GM19240 (cell line): Measurements from ENCODE around the gene TRABD2A.
A peak's percentile ranks its signal among the peaks of the same experiment; 100 is the strongest.
"Not testable (repeated sequence)": the region's sequence is repeated elsewhere in the genome, so short reads cannot be mapped to it uniquely, and the experiment has no call there.

Source experiments
- DNase-seq: peaks from one replicate; pipeline ENCODE4 v3.0.0; 2011; ENCODE audit warnings: low spot score; ENCODE audit not compliant: insufficient read length

The TRABD2A gene

DNA sequence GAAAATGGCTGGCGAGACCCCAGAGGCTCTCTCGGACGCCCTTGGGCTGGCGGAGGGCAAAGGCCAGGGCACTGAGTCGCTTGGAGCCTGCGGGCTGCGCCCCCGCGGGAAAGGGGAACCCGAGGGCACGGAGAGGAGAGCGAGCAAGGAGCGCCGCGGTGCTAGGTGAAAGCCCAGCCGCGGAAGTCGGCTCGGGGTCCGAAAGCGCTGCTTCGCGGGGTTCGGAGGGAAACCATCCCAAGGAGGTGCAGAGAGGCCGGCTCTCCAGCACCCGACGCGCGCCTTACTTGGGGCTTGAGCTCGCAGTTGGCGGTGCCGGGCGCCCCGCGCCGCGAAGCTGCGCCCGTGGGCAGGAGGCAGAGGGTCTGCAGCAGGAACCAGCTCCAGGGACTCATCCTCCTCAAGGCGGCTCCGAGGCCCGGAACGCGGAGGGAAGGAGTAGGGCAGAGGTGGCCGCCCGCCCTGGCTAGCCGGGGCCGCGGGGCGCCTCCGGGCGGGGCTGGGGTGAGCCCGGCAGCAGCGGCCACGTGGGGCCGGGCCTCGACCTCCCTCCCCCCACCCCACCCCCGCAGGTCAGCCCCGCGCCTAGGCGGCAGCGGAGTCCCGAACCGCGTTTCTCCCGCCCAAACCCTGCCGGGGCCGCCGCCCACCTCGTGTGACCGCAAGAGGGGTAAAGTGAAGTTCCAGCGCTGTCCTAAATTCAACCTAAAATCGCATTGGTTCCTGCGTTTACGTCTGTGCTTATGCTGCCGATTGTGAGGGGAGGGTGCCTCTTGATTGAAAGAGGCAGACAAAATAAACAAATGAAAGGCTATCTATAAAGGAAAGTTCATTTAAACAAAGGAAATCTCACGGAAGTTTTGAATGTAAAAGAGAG lies at the start of gene TRABD2A:
TRABD2A (minus strand) TSS at position 440 of the 877 bp plus-strand sequence; CDS start at position 395, 45 bp downstream.
- DNase-seq, result no peak

- no peak for DNase-seq
Measured at GRCh38 chr2:84927275-84927627, 46.4 kb upstream of the TRABD2A start.

DNA sequence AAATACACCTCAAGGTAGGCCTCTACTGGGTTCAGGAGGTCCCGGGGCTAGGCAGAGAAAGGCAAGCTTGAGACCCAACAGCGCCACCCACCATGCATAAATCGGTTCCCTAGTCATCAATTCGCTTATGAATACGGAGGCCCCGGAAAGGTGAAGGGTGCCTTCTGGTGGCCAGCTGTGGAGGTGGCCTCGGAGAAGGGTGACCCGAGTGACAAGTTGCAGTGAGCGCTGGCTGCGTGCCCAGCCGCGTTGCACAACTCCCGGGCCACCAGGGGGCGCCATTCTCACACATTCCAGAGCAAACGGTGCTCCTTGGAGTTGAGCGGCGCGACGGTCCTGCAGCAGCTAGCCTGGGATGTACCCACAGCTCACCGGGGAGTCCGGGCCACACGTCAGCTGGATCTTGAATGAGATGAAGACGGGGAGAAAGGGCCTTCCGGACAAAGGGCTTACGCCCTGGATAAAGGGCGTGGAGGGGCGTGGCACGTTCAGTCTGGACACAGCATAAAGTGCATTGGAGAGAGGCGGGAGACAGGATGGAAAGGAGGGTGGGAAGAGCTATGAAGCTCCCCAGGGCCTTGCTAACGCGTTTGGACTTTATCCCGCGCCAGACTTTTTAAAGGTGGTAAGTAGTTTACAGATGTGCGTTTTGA lies 45.0 kb upstream of the TRABD2A start:
- DNase-seq, result no peak

DNA sequence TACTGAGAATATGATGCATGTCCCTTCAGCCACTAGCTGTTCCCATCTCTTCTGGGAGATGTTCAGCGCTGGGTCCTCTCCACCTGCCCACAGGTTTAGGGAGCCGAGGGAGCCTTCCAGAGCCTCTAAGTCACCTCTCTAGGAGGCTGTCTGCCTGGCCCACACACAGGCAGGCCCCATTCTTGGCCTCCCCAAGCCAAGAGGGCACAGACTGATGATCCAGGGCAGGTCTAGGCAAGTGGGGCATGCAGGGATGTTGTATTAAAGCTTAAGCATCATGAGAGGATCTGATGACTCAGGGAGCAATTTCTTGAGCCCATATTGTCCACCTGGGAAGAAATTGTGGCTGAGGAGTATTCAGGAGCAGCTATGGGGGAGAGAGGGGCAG lies 44.4 kb upstream of the TRABD2A start:
- no peak for DNase-seq

DNA sequence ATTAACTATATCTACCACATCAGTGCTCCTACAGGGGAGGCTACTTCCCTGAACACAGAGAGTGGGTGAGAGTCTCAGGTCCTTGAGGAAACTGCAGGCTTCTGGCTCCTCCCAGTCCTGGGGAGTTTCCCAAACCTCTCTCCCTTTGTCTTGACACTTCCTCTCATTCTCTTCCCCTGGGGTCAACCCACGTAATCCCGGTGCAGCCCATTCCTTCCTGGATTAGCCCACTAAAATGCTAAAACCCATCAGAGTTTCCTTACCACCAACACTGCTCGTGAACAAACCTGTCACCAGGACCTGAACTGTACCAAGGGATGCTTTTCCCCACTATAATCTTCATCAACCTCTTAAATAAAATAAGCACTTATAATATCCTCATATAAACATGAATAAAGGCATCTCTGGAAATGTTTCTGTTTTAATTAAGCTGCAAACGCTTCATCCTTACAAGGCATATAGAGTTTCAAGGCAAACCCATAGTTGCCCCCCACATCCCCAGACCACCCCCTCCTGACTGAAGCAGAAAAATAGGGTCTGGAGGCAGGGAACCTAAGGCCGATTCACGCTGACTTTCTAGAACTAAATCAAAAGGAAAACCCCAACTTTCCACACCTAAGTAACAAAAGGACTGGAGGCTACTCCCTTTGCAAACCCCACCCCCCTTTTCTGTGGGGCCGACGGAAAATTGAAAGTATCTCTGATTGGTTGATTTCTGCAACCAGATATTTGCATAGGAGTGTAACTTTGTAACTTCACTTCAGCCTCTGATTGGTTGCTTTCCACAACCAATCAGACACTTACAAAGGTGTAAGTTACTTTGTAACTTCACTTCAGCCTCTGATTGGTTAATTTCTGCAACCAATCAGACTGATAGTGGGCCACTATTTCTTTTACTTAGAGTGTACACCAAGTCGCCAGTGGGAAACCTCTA lies 43.6 kb upstream of the TRABD2A start:
- no peak for DNase-seq

- DNase-seq, result no peak
Measured at GRCh38 chr2:84923009-84923408, 42.1 kb upstream of the TRABD2A start.

DNA sequence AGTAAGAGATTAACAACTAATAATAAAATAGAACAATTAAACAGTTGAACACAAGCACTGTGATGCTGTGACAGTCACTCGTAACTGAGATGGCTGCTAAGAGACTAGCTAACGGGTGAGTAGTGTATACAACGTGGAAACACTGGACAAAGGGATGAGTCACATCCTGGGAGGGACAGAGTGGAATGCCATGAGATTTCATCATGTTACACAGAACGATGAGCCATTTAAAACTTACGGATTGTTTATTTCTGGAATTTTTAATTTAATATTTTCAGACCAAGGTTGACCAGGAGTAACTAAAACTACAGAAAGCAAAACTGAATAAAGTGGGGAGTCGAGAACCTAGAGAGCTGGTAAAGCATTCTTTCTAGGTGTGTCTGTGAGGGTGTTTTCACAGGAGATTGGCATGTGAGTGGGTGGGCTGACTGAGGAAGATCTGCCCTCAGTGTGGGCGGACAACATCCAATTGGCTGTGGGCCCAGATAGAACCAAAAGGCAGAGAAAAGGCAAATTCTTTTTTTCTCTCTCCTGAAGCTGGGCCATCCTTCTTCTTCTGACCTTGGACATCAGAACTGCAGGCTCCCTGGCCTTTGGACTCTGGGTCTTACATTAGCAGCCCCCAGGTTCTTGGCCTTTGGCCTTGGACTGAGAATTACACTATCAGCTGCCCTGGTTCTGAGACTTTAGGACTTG lies 39.1 kb upstream of the TRABD2A start:
- no peak for DNase-seq

DNA sequence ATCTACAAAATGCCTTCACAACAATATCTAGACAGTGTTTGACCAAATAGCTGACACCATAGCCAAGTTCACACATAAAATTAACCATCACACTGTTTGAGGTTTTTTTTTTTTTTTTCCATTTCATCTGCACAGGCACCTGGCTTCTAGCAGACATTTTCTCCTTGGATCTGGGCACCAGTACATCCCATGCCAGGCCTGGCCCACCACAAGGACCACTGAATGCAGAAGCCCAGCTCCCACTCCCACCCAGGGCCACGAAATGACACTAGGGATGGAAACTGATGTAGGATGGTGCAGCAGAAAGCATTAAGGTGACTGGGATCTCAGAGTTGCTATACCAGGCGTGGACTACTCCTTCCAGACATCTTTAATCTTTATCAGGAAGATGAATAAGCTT lies 37.5 kb upstream of the TRABD2A start:
- DNase-seq, result no peak

- DNase-seq, result not testable (repeated sequence)
Measured at GRCh38 chr2:84917821-84918220, 36.9 kb upstream of the TRABD2A start.

DNA sequence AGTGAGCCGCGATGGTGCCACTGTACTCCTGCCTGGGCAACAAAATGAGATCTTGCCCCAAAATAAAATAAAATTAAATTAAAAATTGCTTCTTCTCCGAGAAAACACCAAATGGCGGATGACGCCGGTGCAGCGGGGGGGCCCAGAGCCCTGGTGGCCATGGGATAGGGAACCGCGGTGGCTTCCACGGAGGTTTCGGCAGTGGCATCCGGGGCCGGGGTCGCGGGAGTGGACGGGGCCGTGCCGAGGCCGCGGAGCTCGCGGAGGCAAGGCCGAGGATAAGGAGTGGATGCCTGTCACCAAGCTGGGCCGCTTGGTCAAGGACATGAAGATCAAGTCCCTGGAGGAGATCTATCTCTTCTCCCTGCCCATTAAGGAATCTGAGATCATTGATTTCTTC lies 34.8 kb upstream of the TRABD2A start:
- not testable (repeated sequence) for DNase-seq

DNA sequence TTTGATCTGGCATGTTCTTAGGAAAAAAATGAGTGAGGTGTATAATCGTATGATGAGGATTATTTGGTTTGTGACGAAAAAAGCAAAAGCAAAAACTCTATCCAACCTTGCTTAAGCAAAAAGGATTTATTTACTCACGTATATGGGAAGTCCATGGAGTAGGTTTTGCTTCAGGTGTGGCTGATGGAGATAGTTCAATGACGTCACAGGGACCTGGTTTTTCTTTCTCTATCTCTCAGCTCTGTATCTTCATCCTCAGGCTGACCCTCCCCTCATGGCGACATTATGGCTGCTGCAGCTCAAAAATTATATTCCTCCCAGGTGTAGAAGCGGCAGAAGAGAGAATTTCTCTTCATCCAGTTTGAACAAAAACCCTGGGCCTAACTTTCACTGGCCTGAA lies 33.5 kb upstream of the TRABD2A start:
- DNase-seq, result no peak

- DNase-seq, result no peak
Measured at GRCh38 chr2:84912984-84913383, 32.1 kb upstream of the TRABD2A start.

DNA sequence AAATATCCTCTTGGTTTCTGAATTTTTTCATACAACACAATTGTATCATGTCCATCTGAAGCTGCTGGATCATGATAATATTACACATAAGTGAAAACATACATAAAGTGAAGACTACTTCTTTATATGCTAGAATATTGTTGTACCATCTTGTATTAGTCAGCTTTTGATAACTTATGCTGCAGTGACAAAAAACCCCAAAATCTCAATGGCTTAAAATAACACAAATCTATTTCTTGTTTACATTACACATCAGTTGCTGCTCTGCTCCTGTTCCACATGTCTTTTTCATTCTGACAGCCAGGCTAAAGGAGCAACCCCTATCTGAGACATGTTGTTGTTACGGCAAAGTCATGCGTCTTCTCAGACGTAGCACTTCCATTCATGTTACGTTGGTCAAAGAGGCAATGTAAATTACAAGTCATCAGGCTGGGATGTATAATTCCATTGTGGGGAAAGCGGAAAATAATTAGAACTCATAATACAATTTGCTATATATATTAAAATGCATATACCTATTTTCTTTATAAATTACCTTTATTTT lies 30.3 kb upstream of the TRABD2A start:
- DNase-seq, result no peak

DNA sequence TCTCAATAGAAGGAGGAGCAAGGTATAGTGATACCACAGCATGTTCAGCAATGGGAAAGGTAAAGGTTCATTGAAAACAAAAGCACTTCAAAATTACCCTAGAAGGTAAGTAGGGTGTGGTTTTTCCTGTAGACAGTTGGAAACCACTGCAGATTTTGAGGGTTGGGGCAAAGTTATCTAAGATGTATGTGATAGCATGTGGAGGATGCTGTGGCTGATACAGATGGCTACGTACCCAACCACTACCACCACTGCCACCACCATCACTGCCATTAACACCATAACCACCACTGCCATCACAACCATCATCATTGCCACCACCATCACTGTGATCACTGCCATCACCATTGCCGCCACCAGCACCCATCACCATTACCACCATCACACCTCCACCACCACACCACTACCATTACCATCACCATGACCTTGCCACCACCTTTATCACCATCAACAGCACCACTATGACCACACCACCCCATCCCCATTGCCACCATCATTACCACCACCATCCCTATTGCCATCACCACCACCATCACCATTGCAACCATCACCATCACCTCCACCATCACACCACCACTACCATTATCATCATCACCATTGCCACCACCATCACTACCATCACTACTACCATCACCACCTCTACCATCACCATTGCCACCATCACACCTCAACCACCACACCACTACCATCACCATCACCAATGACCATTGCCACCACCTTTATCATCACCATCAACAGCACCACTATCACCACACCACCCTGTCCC lies 28.2 kb upstream of the TRABD2A start:
- DNase-seq, result no peak

DNA sequence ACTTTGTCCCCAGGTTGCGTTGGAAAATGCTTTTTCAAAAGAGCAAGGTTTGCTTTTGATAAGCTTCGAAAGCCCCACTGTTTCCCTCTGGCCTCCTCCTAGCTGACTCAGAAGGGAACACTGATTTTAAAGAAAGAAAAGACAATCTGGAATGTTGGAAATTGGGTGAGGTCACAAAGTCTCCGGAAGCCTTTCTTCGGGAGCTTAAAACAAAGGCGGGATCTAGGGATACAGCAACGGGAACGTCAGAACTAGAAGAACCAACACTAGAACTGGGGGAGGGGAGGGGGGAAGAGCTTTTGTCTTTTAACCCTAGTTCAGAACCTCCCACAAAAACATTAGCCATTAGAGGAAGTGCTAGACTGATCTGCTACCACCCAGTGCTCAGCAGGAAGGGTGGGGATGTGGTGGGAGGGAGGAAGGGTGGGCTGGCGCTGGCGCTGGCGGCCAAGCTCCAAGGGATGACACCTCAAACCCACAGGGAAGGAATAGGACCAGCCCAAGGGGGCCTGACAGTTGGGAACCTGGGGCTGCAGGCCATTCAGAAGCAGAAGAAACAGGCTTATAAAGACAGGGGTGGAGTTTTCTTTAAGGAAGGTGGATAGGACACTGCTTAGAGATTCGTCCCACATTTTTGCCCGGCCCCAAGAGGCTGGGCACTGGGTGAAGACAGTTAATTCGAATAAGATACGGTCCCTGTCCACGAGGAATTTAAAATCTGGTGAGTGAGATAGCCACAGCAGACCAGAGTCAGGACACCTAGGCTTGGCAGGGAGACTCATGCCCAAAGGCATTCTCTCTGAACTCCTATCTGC lies 26.2 kb upstream of the TRABD2A start:
- peak; percentile 68 for DNase-seq

DNA sequence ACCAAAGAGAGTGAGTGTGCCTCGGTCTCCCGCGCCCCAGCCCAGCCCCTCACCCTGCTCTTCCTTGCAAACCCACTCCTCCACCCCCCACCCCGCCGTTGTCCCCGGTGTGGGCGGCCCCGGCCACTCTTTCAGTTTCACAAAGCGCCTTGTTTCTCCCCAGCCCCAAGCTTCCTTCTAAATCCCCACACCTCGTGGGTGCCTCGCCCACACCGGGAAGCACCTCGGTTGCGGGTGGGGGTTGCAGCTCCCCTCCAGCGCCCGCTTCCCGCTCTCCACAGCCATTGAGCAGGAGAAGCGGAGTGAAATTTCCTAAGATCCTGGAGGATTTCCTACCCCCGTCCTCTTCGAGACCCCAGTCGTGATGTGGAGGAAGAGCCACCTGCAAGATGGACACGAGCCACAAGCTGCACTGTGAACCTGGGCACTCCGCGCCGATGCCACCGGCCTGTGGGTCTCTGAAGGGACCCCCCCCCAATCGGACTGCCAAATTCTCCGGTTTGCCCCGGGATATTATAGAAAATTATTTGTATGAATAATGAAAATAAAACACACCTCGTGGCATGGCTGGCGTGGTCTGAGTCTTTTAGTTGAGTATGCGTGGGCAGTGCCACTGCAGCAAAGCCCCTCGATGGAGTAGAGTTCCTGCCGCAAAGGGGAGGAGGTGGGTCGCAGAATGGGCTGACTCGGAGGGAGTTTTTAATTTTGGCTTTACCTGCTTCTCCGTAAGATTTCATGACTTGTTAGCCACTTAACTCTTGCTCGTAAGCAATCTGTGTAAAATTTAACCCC lies 25.4 kb upstream of the TRABD2A start:
- no peak for DNase-seq

DNA sequence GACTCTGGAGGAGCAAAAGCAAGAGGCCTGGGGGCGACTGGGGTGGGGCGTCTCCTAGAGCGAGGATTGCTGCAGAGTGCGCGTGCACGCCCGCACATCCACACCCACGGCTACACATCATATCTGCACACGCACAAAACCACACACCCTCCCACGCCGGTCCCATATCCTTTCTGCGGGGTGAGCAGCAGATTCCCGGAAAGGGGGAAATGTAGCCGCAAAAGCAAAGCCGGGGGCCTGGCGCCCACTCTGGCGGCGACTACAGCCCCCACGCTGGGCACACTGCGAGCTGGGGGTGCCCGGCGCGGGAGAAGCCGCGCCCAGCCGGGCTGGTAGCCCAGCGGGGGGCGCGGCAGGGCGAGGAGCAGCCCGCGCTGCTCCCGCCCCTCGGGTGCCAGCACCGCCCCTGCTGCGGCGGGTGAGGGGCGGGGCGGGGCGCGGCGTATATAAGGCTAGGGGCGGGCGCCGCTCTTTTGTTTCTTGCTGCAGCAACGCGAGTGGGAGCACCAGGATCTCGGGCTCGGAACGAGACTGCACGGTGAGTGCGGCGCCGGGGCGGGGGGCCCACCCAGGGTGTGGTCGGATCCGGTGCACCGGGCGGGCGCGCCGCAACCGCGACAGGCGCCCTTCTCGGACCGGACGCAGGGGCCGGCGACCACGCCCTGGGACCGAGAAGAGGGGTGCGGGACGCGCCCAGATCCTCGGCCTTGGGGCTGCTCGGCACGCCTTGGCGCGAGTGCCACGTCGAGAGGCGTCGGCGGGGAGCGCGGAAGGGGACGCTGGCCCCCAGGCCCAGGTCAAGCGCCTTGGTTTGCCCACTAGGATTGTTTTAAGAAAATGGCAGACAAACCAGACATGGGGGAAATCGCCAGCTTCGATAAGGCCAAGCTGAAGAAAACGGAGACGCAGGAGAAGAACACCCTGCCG lies 24.6 kb upstream of the TRABD2A start, which contains the start of gene TMSB10:
TMSB10 (plus strand) TSS at position 476 of the 927 bp plus-strand sequence.
- no peak for DNase-seq
